ENCODE results near the gene ATG4B. TPM values are rescaled to one million over a fixed set of nuclear protein-coding genes. Genes with fewer than 3 reads are reported as not detected.

The ATG4B gene
- total RNA-seq, 3 donors from 2014 or later (not counting 1 experiment from before 2014, with no cell fraction given): 106 to 171 (median 139) TPM

- Mint-ChIP-seq H3K9me3 (no peaks in the 10 kb centered on the region), H3K27me3 (ENCODE audit: low read depth in 2 of 2) (no peaks in the 10 kb centered on the region), H3K36me3 (no peaks in the 10 kb centered on the region), H3K4me3 (peak overlapping the region; percentile 35), H3K4me1 (peaks cover 24 to 28% of the 10 kb centered on the region in 2 donors), H3K27ac (no peak overlapping the region)
- Histone ChIP-seq H3K4me1 (ENCODE audit: control insufficient read depth, insufficient read depth, low read length) (peaks cover 18% of the 10 kb centered on the region), H3K4me3 (ENCODE audit: low read length) (no peak overlapping the region), H3K27me3 (ENCODE audit: control insufficient read depth, insufficient read depth, low read length) (no peaks in the 10 kb centered on the region), H3K36me3 (ENCODE audit: control insufficient read depth, insufficient read depth, low read length) (peaks cover 13% of the 10 kb centered on the region), H3K27ac (ENCODE audit: low read length) (no peak overlapping the region), H3K9me3 (ENCODE audit: control insufficient read depth, insufficient read depth, low read length) (no peaks in the 10 kb centered on the region)
- DNase-seq (no peak), ATAC-seq (no peak)
- no peak for TF ChIP-seq CTCF (IDR thresholded peaks at IDR 0.05)
- 84% methylated on average over 10 of the region's 10 CpGs for WGBS (ENCODE audit: insufficient coverage)
- intact Hi-C loops (cut with micrococcal nuclease): loop anchor here (5.0 to 10.0 kb wide), 2 partner anchors 73 to 185 kb away; no protein-coding TSS in a partner anchor
Measured at GRCh38 chr2:241689306-241689705, 51.8 kb downstream of the ATG4B start.

- Histone ChIP-seq H3K36me3 (ENCODE audit: control insufficient read depth, insufficient read depth, low read length) (peaks cover 13% of the 10 kb centered on the region), H3K4me1 (ENCODE audit: control insufficient read depth, insufficient read depth, low read length) (peaks cover 18% of the 10 kb centered on the region), H3K27me3 (ENCODE audit: control insufficient read depth, insufficient read depth, low read length) (no peaks in the 10 kb centered on the region), H3K4me3 (ENCODE audit: low read length) (no peak overlapping the region), H3K9me3 (ENCODE audit: control insufficient read depth, insufficient read depth, low read length) (no peaks in the 10 kb centered on the region), H3K27ac (ENCODE audit: low read length) (no peak overlapping the region)
- peaks cover 22 to 28% of the 10 kb centered on the region in 2 donors for H3K4me1 Mint-ChIP-seq
- H3K36me3 Mint-ChIP-seq: no peaks in the 10 kb centered on the region
- H3K4me3 Mint-ChIP-seq: no peak overlapping the region
- no peaks in the 10 kb centered on the region for H3K9me3 Mint-ChIP-seq
- intact Hi-C loops (cut with micrococcal nuclease): no loop called here
- ATAC-seq (no peak), DNase-seq (no peak)
- WGBS (ENCODE audit: insufficient coverage): 87% methylated on average over 6 of the region's 6 CpGs
- no peak overlapping the region for H3K27ac Mint-ChIP-seq
- TF ChIP-seq CTCF (IDR thresholded peaks at IDR 0.05): no peak
- H3K27me3 Mint-ChIP-seq (ENCODE audit: low read depth in 2 of 2): no peaks in the 10 kb centered on the region
Measured at GRCh38 chr2:241690202-241690717, 52.8 kb downstream of the ATG4B start.

GRCh38 chr2:241692448-241692847, 55.0 kb downstream of the ATG4B start:
- H3K4me1 ChIP-seq (ENCODE audit: control insufficient read depth, insufficient read depth, low read length): peaks cover 11% of the 10 kb centered on the region
- no peak overlapping the region for H3K4me3 ChIP-seq (ENCODE audit: low read length)
- no peaks in the 10 kb centered on the region for H3K27me3 Mint-ChIP-seq (ENCODE audit: low read depth in 2 of 2)
- H3K9me3 Mint-ChIP-seq: no peaks in the 10 kb centered on the region
- DNase-seq: no peak
- H3K36me3 Mint-ChIP-seq: no peaks in the 10 kb centered on the region
- no peak overlapping the region for H3K4me3 Mint-ChIP-seq
- no peaks in the 10 kb centered on the region for H3K27me3 ChIP-seq (ENCODE audit: control insufficient read depth, insufficient read depth, low read length)
- TF ChIP-seq CTCF (IDR thresholded peaks at IDR 0.05): no peak
- WGBS (ENCODE audit: insufficient coverage): 96% methylated on average over 5 of the region's 6 CpGs
- H3K27ac ChIP-seq (ENCODE audit: low read length): no peak overlapping the region
- H3K27ac Mint-ChIP-seq: no peak overlapping the region
- no peak for ATAC-seq
- H3K36me3 ChIP-seq (ENCODE audit: control insufficient read depth, insufficient read depth, low read length): peaks cover 13% of the 10 kb centered on the region
- H3K9me3 ChIP-seq (ENCODE audit: control insufficient read depth, insufficient read depth, low read length): no peaks in the 10 kb centered on the region
- H3K4me1 Mint-ChIP-seq: peaks cover 13 to 16% of the 10 kb centered on the region in 2 donors
- intact Hi-C loops (cut with micrococcal nuclease): no loop called here

- intact Hi-C loops (cut with micrococcal nuclease): no loop called here
- no peak for TF ChIP-seq CTCF (IDR thresholded peaks at IDR 0.05)
- H3K9me3 ChIP-seq (ENCODE audit: control insufficient read depth, insufficient read depth, low read length): no peaks in the 10 kb centered on the region
- H3K36me3 ChIP-seq (ENCODE audit: control insufficient read depth, insufficient read depth, low read length): peaks cover 6% of the 10 kb centered on the region
- H3K4me3 ChIP-seq (ENCODE audit: low read length): no peak overlapping the region
- no peak overlapping the region for H3K27ac Mint-ChIP-seq
- H3K4me1 Mint-ChIP-seq: no peaks in the 10 kb centered on the region
- no peak for ATAC-seq
- H3K9me3 Mint-ChIP-seq: no peaks in the 10 kb centered on the region
- H3K4me3 Mint-ChIP-seq: no peak overlapping the region
- no peaks in the 10 kb centered on the region for H3K27me3 ChIP-seq (ENCODE audit: control insufficient read depth, insufficient read depth, low read length)
- H3K27ac ChIP-seq (ENCODE audit: low read length): no peak overlapping the region
- H3K27me3 Mint-ChIP-seq (ENCODE audit: low read depth in 2 of 2): no peaks in the 10 kb centered on the region
- peaks cover under 1% of the 10 kb centered on the region for H3K4me1 ChIP-seq (ENCODE audit: control insufficient read depth, insufficient read depth, low read length)
- no peak for DNase-seq
- H3K36me3 Mint-ChIP-seq: no peaks in the 10 kb centered on the region
- WGBS (ENCODE audit: insufficient coverage): 89% methylated on average over 4 of the region's 4 CpGs
Measured at GRCh38 chr2:241695651-241696050, 58.2 kb downstream of the ATG4B start.

Data from natural killer cell (primary cell).